K562 (cell line): ENCODE data around the gene KCNK7. TPM values are rescaled to one million over a fixed set of nuclear protein-coding genes. Genes with fewer than 3 reads are reported as not detected.

Source experiments
- ATF1 ChIP-seq, 2 experiments: fragments of 450-650 bp in 1 of 2; IDR thresholded peaks; 2 replicates each; pipeline ENCODE4 v1.6.1; 2016; ENCODE audit warnings: missing compliant biosample characterization in 1 of 2, missing genetic modification characterization in 1 of 2
- E2F3 ChIP-seq: fragments of 250-450 bp; sonication (Bioruptor Pico); IDR thresholded peaks from 2 replicates; pipeline ENCODE4 v1.4.0; 2020; ENCODE audit warnings: mild to moderate bottlenecking
- GATAD2B ChIP-seq: fragments of 450-650 bp; IDR thresholded peaks from 2 replicates; pipeline ENCODE4 v1.6.1; 2017; ENCODE audit warnings: mild to moderate bottlenecking, borderline replicate concordance
- GTF2A2 ChIP-seq: IDR thresholded peaks from 2 replicates; pipeline ENCODE4 v1.6.1; 2016; ENCODE audit warnings: mild to moderate bottlenecking, missing genetic modification characterization, missing compliant biosample characterization
- KDM1A ChIP-seq, 2 experiments: fragments of 450-650 bp; IDR thresholded peaks; 2 replicates each; pipeline ENCODE4 v1.6.1; 2016; ENCODE audit warnings: mild to moderate bottlenecking in 2 of 2
- POLR2H ChIP-seq: IDR thresholded peaks from 2 replicates; pipeline ENCODE4 v1.6.1; 2016; ENCODE audit warnings: missing genetic modification characterization, low read depth, mild to moderate bottlenecking, control low read depth, missing compliant biosample characterization, moderate library complexity
- TAL1 ChIP-seq: fragments of 450-650 bp; IDR thresholded peaks from 2 replicates; pipeline ENCODE4 v1.6.1; 2016; ENCODE audit warnings: mild to moderate bottlenecking
- ZNF184 ChIP-seq: sonication (generic); formaldehyde crosslinking; IDR thresholded peaks from 2 replicates; pipeline ENCODE4 v1.5.0; 2020; ENCODE audit warnings: missing genetic modification reagents
- polyA plus RNA-seq, 8 experiments: library from polyadenylated mRNA; depleted of rRNA in 4 of 8; stranded (reverse) in 5 of 8; unstranded in 3 of 8; fragments of >200 nt; fragmentation: Nextera tagmentation in 2 of 8; fragmentation: Illumina TruSeq in 1 of 8; extraction: Ambion mirVana in 2 of 8; extraction: Trizol in 1 of 8; gene quantifications; 2 replicates each; pipeline versions ENCODE4 v1.2.1 to v1.2.3, GENCODE V29; 2011 to 2014; ENCODE audit warnings: inconsistent platforms in 1 of 8, missing spikeins in 1 of 8
- total RNA-seq, 7 experiments: library from RNA; depleted of rRNA in 6 of 7; stranded (reverse); fragments of >200 nt in 6 of 7; fragmentation: Illumina TruSeq in 2 of 7; extraction: Trizol in 2 of 7; gene quantifications; 2 replicates each; pipeline versions ENCODE4 v1.2.1 to v1.2.3, GENCODE V29; 2011 to 2021; ENCODE audit warnings: low replicate concordance in 1 of 7
- TF ChIP-seq, protein P1 (sequence below), 2 experiments: fragments of 200-800 bp in 1 of 2; sonication (Bioruptor generic) in 1 of 2; sonication (generic) in 1 of 2; formaldehyde crosslinking in 1 of 2; IDR thresholded peaks in 1 of 2; conservative IDR thresholded peaks in 1 of 2; 2 replicates each; pipeline versions ENCODE4 v1.5.0 to v1.6.1; 2016 to 2020; ENCODE audit warnings: missing compliant biosample characterization in 1 of 2, missing genetic modification characterization in 1 of 2, missing genetic modification reagents in 1 of 2
- TF ChIP-seq, protein P2 (sequence below): fragments of 250-450 bp; sonication (Bioruptor Pico); IDR thresholded peaks from 2 replicates; pipeline ENCODE4 v1.8.0; 2022; ENCODE audit warnings: moderate library complexity, mild to moderate bottlenecking, inconsistent platforms
- TF ChIP-seq, protein P3 (sequence below): fragments of 450-650 bp; IDR thresholded peaks from 2 replicates; pipeline ENCODE4 v1.6.1; 2018; ENCODE audit not compliant: partially characterized antibody
- TF ChIP-seq, protein P4 (sequence below), 2 experiments: fragments of 450-650 bp; IDR thresholded peaks; 2 replicates each; pipeline ENCODE4 v1.6.1; 2018; ENCODE audit warnings: mild to moderate bottlenecking in 2 of 2, low read depth in 1 of 2; ENCODE audit not compliant: partially characterized antibody in 2 of 2
- TF ChIP-seq, protein P5 (sequence below): fragments of 450-650 bp; IDR thresholded peaks from 2 replicates; pipeline ENCODE4 v1.6.1; 2018; ENCODE audit warnings: mild to moderate bottlenecking, low read depth; ENCODE audit not compliant: partially characterized antibody

The KCNK7 gene
- total and polyA plus RNA-seq, 9 of the 15 experiments (the other 6 are each of a cell fraction or from before 2014, with no cell fraction given), result 0.07 to 0.40 TPM; not detected in 7

DNA sequence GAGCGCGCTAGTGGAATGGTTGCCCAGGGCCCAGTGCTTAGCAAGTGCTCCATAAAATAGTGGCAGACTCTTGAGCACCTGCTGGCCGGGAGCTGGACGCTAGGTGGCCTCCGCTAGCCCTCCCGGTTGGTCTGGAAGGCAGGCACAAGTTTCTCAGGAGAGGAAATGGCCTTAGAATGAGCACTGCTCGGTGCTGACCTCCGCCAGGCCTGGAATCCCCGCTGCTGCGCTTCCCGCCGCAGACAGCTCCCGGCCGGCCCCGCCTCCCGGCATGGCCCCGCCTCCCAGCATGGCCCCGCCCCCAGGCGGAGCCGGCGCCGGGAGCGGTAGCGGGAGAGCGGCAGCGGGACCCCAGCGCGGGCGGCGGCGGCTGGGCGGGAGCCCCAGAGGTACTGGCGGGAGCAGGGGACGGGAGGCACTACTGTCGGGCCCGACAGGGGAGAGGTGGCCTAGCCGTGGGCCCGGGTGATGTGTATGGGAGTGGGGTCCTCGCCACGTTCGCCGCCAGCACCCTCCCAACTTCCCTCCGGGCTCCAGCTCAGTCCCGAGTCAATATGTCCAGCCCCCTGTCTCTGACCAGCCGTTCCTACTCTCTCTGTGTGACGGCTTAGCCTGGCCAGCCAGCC lies 42.3 kb upstream of the KCNK7 start, which contains the start of gene SIPA1 (continued):
- TF ChIP-seq, protein P1, sequence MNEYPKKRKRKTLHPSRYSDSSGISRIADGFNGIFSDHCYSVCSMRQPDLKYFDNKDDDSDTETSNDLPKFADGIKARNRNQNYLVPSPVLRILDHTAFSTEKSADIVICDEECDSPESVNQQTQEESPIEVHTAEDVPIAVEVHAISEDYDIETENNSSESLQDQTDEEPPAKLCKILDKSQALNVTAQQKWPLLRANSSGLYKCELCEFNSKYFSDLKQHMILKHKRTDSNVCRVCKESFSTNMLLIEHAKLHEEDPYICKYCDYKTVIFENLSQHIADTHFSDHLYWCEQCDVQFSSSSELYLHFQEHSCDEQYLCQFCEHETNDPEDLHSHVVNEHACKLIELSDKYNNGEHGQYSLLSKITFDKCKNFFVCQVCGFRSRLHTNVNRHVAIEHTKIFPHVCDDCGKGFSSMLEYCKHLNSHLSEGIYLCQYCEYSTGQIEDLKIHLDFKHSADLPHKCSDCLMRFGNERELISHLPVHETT (CRISPR knock-in tag; conservative IDR thresholded peaks at IDR 0.05 in 1 of 2, IDR thresholded peaks at IDR 0.05 in 1 of 2), result peak in 1 of 2 experiments; percentile 80; a peak in 2 of 4 replicates
- TF ChIP-seq ATF1 (CRISPR knock-in tag; IDR thresholded peaks at IDR 0.05) (no peak), ATF1 (tag; IDR thresholded peaks at IDR 0.05) (0 out of 2 replicates have a peak, but pooled peaks have one; percentile 37), POLR2H (peak; percentile 57), TAL1 (no peak), GTF2A2 (tag) (no peak), GATAD2B (peak; percentile 79), KDM1A (IDR thresholded peaks at IDR 0.05) (no peak), E2F3 (CRISPR knock-in tag) (peak; percentile 35; the same call in 1 of the 2 replicates), ZNF184 (CRISPR knock-in tag) (no peak)
- TF ChIP-seq, protein P2, sequence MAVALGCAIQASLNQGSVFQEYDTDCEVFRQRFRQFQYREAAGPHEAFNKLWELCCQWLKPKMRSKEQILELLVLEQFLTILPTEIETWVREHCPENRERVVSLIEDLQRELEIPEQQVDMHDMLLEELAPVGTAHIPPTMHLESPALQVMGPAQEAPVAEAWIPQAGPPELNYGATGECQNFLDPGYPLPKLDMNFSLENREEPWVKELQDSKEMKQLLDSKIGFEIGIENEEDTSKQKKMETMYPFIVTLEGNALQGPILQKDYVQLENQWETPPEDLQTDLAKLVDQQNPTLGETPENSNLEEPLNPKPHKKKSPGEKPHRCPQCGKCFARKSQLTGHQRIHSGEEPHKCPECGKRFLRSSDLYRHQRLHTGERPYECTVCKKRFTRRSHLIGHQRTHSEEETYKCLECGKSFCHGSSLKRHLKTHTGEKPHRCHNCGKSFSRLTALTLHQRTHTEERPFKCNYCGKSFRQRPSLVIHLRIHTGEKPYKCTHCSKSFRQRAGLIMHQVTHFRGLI, result no peak
- TF ChIP-seq, protein P3, sequence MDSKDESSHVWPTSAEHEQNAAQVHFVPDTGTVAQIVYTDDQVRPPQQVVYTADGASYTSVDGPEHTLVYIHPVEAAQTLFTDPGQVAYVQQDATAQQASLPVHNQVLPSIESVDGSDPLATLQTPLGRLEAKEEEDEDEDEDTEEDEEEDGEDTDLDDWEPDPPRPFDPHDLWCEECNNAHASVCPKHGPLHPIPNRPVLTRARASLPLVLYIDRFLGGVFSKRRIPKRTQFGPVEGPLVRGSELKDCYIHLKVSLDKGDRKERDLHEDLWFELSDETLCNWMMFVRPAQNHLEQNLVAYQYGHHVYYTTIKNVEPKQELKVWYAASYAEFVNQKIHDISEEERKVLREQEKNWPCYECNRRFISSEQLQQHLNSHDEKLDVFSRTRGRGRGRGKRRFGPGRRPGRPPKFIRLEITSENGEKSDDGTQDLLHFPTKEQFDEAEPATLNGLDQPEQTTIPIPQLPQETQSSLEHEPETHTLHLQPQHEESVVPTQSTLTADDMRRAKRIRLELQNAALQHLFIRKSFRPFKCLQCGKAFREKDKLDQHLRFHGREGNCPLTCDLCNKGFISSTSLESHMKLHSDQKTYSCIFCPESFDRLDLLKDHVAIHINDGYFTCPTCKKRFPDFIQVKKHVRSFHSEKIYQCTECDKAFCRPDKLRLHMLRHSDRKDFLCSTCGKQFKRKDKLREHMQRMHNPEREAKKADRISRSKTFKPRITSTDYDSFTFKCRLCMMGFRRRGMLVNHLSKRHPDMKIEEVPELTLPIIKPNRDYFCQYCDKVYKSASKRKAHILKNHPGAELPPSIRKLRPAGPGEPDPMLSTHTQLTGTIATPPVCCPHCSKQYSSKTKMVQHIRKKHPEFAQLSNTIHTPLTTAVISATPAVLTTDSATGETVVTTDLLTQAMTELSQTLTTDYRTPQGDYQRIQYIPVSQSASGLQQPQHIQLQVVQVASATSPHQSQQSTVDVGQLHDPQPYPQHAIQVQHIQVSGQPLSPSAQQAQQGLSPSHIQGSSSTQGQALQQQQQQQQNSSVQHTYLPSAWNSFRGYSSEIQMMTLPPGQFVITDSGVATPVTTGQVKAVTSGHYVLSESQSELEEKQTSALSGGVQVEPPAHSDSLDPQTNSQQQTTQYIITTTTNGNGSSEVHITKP, result peak; percentile 76
- TF ChIP-seq, protein P4, sequence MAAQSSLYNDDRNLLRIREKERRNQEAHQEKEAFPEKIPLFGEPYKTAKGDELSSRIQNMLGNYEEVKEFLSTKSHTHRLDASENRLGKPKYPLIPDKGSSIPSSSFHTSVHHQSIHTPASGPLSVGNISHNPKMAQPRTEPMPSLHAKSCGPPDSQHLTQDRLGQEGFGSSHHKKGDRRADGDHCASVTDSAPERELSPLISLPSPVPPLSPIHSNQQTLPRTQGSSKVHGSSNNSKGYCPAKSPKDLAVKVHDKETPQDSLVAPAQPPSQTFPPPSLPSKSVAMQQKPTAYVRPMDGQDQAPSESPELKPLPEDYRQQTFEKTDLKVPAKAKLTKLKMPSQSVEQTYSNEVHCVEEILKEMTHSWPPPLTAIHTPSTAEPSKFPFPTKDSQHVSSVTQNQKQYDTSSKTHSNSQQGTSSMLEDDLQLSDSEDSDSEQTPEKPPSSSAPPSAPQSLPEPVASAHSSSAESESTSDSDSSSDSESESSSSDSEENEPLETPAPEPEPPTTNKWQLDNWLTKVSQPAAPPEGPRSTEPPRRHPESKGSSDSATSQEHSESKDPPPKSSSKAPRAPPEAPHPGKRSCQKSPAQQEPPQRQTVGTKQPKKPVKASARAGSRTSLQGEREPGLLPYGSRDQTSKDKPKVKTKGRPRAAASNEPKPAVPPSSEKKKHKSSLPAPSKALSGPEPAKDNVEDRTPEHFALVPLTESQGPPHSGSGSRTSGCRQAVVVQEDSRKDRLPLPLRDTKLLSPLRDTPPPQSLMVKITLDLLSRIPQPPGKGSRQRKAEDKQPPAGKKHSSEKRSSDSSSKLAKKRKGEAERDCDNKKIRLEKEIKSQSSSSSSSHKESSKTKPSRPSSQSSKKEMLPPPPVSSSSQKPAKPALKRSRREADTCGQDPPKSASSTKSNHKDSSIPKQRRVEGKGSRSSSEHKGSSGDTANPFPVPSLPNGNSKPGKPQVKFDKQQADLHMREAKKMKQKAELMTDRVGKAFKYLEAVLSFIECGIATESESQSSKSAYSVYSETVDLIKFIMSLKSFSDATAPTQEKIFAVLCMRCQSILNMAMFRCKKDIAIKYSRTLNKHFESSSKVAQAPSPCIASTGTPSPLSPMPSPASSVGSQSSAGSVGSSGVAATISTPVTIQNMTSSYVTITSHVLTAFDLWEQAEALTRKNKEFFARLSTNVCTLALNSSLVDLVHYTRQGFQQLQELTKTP (IDR thresholded peaks at IDR 0.05; ENCODE audit: low read depth in 1 of 2, partially characterized antibody in 2 of 2), result no peak
- TF ChIP-seq, protein P5, sequence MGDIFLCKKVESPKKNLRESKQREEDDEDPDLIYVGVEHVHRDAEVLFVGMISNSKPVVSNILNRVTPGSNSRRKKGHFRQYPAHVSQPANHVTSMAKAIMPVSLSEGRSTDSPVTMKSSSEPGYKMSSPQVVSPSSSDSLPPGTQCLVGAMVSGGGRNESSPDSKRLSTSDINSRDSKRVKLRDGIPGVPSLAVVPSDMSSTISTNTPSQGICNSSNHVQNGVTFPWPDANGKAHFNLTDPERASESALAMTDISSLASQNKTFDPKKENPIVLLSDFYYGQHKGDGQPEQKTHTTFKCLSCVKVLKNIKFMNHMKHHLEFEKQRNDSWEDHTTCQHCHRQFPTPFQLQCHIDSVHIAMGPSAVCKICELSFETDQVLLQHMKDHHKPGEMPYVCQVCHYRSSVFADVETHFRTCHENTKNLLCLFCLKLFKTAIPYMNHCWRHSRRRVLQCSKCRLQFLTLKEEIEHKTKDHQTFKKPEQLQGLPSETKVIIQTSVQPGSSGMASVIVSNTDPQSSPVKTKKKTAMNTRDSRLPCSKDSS, result no peak
